HepG2 (cell line): Measurements from ENCODE around the gene CFAP69. TPM values are rescaled to one million over a fixed set of nuclear protein-coding genes. Genes with fewer than 3 reads are reported as not detected.

Experiments used
- AGO1 ChIP-seq: fragments of 200-400 bp; formaldehyde crosslinking; IDR thresholded peaks from 2 replicates; pipeline ENCODE4 v1.6.1; 2017; ENCODE audit warnings: mild to moderate bottlenecking, low read depth, low read length, moderate library complexity; ENCODE audit not compliant: poor library complexity, severe bottlenecking
- CREB3 ChIP-seq: sonication (generic); formaldehyde crosslinking; IDR thresholded peaks from 2 replicates; pipeline ENCODE4 v1.5.0; 2020; ENCODE audit warnings: missing genetic modification reagents
- FOXA1 ChIP-seq, 2 experiments: fragments of 450-650 bp in 1 of 2; sonication (generic) in 1 of 2; formaldehyde crosslinking in 1 of 2; IDR thresholded peaks; 2 replicates each; pipeline versions ENCODE4 v1.4.0 to v1.6.1; 2016 to 2020; ENCODE audit warnings: missing genetic modification reagents in 1 of 2
- KDM5B ChIP-seq: sonication (generic); formaldehyde crosslinking; IDR thresholded peaks from 2 replicates; pipeline ENCODE4 v1.4.0; 2020; ENCODE audit warnings: missing genetic modification reagents, mild to moderate bottlenecking, borderline replicate concordance
- KDM6A ChIP-seq: IDR thresholded peaks from 2 replicates; pipeline ENCODE4 v1.6.1; 2016; ENCODE audit warnings: low read depth
- MTERF4 ChIP-seq: sonication (generic); formaldehyde crosslinking; IDR thresholded peaks from 2 replicates; pipeline ENCODE4 v1.8.0; 2023; ENCODE audit warnings: mild to moderate bottlenecking, missing genetic modification reagents
- POLR2A ChIP-seq, 2 experiments: IDR thresholded peaks; 2 replicates each; pipeline ENCODE4 v1.6.1; 2011; ENCODE audit warnings: low read depth in 2 of 2, low read length in 2 of 2, mild to moderate bottlenecking in 1 of 2, moderate library complexity in 1 of 2; ENCODE audit not compliant: insufficient read depth in 1 of 2
- PRMT3 ChIP-seq: sonication (generic); formaldehyde crosslinking; IDR thresholded peaks from 2 replicates; pipeline ENCODE4 v1.8.1; 2022; ENCODE audit warnings: low read depth, mild to moderate bottlenecking, moderate library complexity, missing genetic modification reagents, borderline replicate concordance
- RELA ChIP-seq: sonication (generic); formaldehyde crosslinking; IDR thresholded peaks from 2 replicates; pipeline ENCODE4 v1.4.0; 2020; ENCODE audit warnings: missing genetic modification reagents
- ZFP91 ChIP-seq: sonication (generic); formaldehyde crosslinking; IDR thresholded peaks from 2 replicates; pipeline ENCODE4 v1.9.0; 2022; ENCODE audit warnings: missing genetic modification reagents, mild to moderate bottlenecking, borderline replicate concordance
- ZFYVE20 ChIP-seq: sonication (generic); formaldehyde crosslinking; IDR thresholded peaks from 2 replicates; pipeline ENCODE4 v1.8.0; 2023; ENCODE audit warnings: low read depth, mild to moderate bottlenecking, moderate library complexity, missing genetic modification reagents, borderline replicate concordance
- ZNF556 ChIP-seq: sonication (generic); formaldehyde crosslinking; IDR thresholded peaks from 2 replicates; pipeline ENCODE4 v1.4.0; 2020; ENCODE audit warnings: mild to moderate bottlenecking, missing genetic modification reagents, borderline replicate concordance
- polyA plus RNA-seq, 8 experiments: library from polyadenylated mRNA; depleted of rRNA in 3 of 8; stranded (reverse) in 7 of 8; unstranded in 1 of 8; fragments of >200 nt; fragmentation: Illumina TruSeq in 4 of 8; extraction: Trizol in 4 of 8; gene quantifications; 2 replicates each; pipeline versions ENCODE4 v1.2.1 to v1.2.3, GENCODE V29; 2011 to 2016; ENCODE audit warnings: low read depth in 4 of 8, missing spikeins in 1 of 8, mixed read lengths in 1 of 8; ENCODE audit not compliant: insufficient read depth in 1 of 8
- total RNA-seq, 5 experiments: library from RNA; depleted of rRNA; stranded (reverse); fragments of >200 nt; fragmentation: Illumina TruSeq; extraction: Trizol; gene quantifications; 2 replicates each; pipeline ENCODE4 v1.2.3, GENCODE V29; 2016; ENCODE audit warnings: low read depth in 1 of 5
- TF ChIP-seq, protein P1 (sequence below): sonication (generic); formaldehyde crosslinking; IDR thresholded peaks from 2 replicates; pipeline ENCODE4 v1.4.0; 2020; ENCODE audit warnings: missing genetic modification reagents
- TF ChIP-seq, protein P2 (sequence below): sonication (generic); formaldehyde crosslinking; IDR thresholded peaks from 2 replicates; pipeline ENCODE4 v1.5.0; 2020; ENCODE audit warnings: missing genetic modification reagents
- TF ChIP-seq, protein P3 (sequence below): sonication (generic); formaldehyde crosslinking; IDR thresholded peaks from 2 replicates; pipeline ENCODE4 v1.4.0; 2020; ENCODE audit warnings: missing genetic modification reagents, borderline replicate concordance

Gene CFAP69
- total and polyA plus RNA-seq, 2 of the 13 experiments (the other 11 are each of a cell fraction or from before 2014, with no cell fraction given), result 2.2 to 4.0 TPM

- TF ChIP-seq ZFP91 (CRISPR knock-in tag), result peak; percentile 85
- TF ChIP-seq AGO1, result peak; percentile 32
- TF ChIP-seq FOXA1 (IDR thresholded peaks at IDR 0.05), result no peak
- no peak for TF ChIP-seq FOXA1 (CRISPR knock-in tag; IDR thresholded peaks at IDR 0.05)
- TF ChIP-seq, protein P1, sequence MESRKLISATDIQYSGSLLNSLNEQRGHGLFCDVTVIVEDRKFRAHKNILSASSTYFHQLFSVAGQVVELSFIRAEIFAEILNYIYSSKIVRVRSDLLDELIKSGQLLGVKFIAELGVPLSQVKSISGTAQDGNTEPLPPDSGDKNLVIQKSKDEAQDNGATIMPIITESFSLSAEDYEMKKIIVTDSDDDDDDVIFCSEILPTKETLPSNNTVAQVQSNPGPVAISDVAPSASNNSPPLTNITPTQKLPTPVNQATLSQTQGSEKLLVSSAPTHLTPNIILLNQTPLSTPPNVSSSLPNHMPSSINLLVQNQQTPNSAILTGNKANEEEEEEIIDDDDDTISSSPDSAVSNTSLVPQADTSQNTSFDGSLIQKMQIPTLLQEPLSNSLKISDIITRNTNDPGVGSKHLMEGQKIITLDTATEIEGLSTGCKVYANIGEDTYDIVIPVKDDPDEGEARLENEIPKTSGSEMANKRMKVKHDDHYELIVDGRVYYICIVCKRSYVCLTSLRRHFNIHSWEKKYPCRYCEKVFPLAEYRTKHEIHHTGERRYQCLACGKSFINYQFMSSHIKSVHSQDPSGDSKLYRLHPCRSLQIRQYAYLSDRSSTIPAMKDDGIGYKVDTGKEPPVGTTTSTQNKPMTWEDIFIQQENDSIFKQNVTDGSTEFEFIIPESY, result peak; percentile 16; the same call in 1 of the 2 replicates
- TF ChIP-seq KDM5B, result peak; percentile 92; the same call in 1 of the 2 replicates
- 0 out of 2 replicates have a peak, but pooled peaks have one; percentile 41 for TF ChIP-seq RELA (CRISPR knock-in tag)
- no peak for TF ChIP-seq CREB3
- TF ChIP-seq KDM6A, result no peak
- TF ChIP-seq ZNF556 (CRISPR knock-in tag), result peak; percentile 83; the same call in 1 of the 2 replicates
- peak; percentile 97 to 98 for TF ChIP-seq POLR2A (IDR thresholded peaks at IDR 0.05; ENCODE audit: insufficient read depth in 1 of 2, low read depth in 2 of 2, low read length in 2 of 2)
- TF ChIP-seq, protein P2, sequence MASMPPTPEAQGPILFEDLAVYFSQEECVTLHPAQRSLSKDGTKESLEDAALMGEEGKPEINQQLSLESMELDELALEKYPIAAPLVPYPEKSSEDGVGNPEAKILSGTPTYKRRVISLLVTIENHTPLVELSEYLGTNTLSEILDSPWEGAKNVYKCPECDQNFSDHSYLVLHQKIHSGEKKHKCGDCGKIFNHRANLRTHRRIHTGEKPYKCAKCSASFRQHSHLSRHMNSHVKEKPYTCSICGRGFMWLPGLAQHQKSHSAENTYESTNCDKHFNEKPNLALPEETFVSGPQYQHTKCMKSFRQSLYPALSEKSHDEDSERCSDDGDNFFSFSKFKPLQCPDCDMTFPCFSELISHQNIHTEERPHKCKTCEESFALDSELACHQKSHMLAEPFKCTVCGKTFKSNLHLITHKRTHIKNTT (CRISPR knock-in tag), result no peak
- 0 out of 2 replicates have a peak, but pooled peaks have one; percentile 59 for TF ChIP-seq ZFYVE20
- no peak for TF ChIP-seq PRMT3
- TF ChIP-seq, protein P3, sequence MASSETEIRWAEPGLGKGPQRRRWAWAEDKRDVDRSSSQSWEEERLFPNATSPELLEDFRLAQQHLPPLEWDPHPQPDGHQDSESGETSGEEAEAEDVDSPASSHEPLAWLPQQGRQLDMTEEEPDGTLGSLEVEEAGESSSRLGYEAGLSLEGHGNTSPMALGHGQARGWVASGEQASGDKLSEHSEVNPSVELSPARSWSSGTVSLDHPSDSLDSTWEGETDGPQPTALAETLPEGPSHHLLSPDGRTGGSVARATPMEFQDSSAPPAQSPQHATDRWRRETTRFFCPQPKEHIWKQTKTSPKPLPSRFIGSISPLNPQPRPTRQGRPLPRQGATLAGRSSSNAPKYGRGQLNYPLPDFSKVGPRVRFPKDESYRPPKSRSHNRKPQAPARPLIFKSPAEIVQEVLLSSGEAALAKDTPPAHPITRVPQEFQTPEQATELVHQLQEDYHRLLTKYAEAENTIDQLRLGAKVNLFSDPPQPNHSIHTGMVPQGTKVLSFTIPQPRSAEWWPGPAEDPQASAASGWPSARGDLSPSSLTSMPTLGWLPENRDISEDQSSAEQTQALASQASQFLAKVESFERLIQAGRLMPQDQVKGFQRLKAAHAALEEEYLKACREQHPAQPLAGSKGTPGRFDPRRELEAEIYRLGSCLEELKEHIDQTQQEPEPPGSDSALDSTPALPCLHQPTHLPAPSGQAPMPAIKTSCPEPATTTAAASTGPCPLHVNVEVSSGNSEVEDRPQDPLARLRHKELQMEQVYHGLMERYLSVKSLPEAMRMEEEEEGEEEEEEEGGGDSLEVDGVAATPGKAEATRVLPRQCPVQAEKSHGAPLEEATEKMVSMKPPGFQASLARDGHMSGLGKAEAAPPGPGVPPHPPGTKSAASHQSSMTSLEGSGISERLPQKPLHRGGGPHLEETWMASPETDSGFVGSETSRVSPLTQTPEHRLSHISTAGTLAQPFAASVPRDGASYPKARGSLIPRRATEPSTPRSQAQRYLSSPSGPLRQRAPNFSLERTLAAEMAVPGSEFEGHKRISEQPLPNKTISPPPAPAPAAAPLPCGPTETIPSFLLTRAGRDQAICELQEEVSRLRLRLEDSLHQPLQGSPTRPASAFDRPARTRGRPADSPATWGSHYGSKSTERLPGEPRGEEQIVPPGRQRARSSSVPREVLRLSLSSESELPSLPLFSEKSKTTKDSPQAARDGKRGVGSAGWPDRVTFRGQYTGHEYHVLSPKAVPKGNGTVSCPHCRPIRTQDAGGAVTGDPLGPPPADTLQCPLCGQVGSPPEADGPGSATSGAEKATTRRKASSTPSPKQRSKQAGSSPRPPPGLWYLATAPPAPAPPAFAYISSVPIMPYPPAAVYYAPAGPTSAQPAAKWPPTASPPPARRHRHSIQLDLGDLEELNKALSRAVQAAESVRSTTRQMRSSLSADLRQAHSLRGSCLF, result 0 out of 2 replicates have a peak, but pooled peaks have one; percentile 65
- no peak; the same call in 1 of the 2 replicates for TF ChIP-seq MTERF4 (CRISPR knock-in tag)
These were observed 101.6 kb downstream of the CFAP69 start, which contains the start of gene GTPBP10 (continued) for GRCh38 chr7:90346336-90347125.
